MM.1S (cell line): ENCODE results near the gene RBBP8.

Experiments used
- DNase-seq: peaks from one replicate; pipeline ENCODE4 v3.0.0-alpha.2; 2015
- H2AFZ ChIP-seq: fragments of 300-600 bp; sonication (generic); 2 replicates; pipeline ENCODE4 v1.6.0; 2016; ENCODE audit warnings: antibody characterized with exemption, low read length
- H3F3A ChIP-seq: fragments of 300-600 bp; sonication (generic); 2 replicates; pipeline ENCODE4 v1.6.1; 2016; ENCODE audit warnings: mild to moderate bottlenecking, antibody characterized with exemption, low read length, moderate library complexity, mixed read lengths; ENCODE audit not compliant: insufficient read depth
- H3K27ac ChIP-seq: fragments of 300-600 bp; sonication (generic); 2 replicates; pipeline ENCODE4 v1.5.1; 2016; ENCODE audit warnings: mild to moderate bottlenecking, low read length
- H3K27me3 ChIP-seq: fragments of 300-600 bp; sonication (generic); replicated peaks from 2 replicates; pipeline ENCODE4 v1.6.0; 2016; ENCODE audit warnings: low read length; ENCODE audit not compliant: insufficient read depth
- H3K36me3 ChIP-seq: fragments of 300-600 bp; sonication (generic); replicated peaks from 2 replicates; pipeline ENCODE4 v1.6.1; 2016; ENCODE audit warnings: mild to moderate bottlenecking, low read length, mixed read lengths; ENCODE audit not compliant: insufficient read depth
- H3K4me1 ChIP-seq: fragments of 300-600 bp; sonication (generic); 2 replicates; pipeline ENCODE4 v1.6.1; 2016; ENCODE audit warnings: low read length, mixed read lengths
- H3K4me2 ChIP-seq: fragments of 300-600 bp; sonication (generic); 2 replicates; pipeline ENCODE4 v1.6.0; 2016; ENCODE audit warnings: low read depth, low read length
- H3K4me3 ChIP-seq: fragments of 300-600 bp; sonication (generic); 2 replicates; pipeline ENCODE4 v1.5.1; 2016; ENCODE audit warnings: low read length, mixed read lengths
- H3K79me2 ChIP-seq: fragments of 300-600 bp; sonication (generic); 2 replicates; pipeline ENCODE4 v1.6.1; 2016; ENCODE audit warnings: mixed run types, low read length, mixed read lengths
- H3K9ac ChIP-seq: fragments of 300-600 bp; sonication (generic); 2 replicates; pipeline ENCODE4 v1.6.1; 2016; ENCODE audit warnings: low read length, mixed read lengths
- H3K9me2 ChIP-seq: fragments of 300-600 bp; sonication (generic); replicated peaks from 2 replicates; pipeline ENCODE4 v1.6.1; 2016; ENCODE audit warnings: mild to moderate bottlenecking, low read length, mixed read lengths; ENCODE audit not compliant: insufficient read depth
- H3K9me3 ChIP-seq: fragments of 300-600 bp; sonication (generic); replicated peaks from 2 replicates; pipeline ENCODE4 v1.6.1; 2016; ENCODE audit warnings: mild to moderate bottlenecking, low read length, mixed read lengths; ENCODE audit not compliant: insufficient read depth
- H4K20me1 ChIP-seq: fragments of 300-600 bp; sonication (generic); 2 replicates; pipeline ENCODE4 v1.6.1; 2016; ENCODE audit warnings: mild to moderate bottlenecking, low read length, moderate library complexity, mixed read lengths; ENCODE audit not compliant: insufficient read depth
- EZH2 ChIP-seq: fragments of 300-600 bp; sonication (generic); optimal IDR thresholded peaks from 2 replicates; pipeline ENCODE3; 2017; ENCODE audit warnings: low read depth, mild to moderate bottlenecking, antibody characterized with exemption, low read length, mixed read lengths
- EZH2phosphoT487 ChIP-seq: fragments of 300-600 bp; sonication (generic); IDR thresholded peaks from 2 replicates; pipeline ENCODE4 v1.6.1; 2018; ENCODE audit warnings: antibody characterized with exemption, low read length
- TF ChIP-seq, protein P1 (sequence below): fragments of 300-600 bp; sonication (generic); IDR thresholded peaks from 2 replicates; pipeline ENCODE4 v1.5.1; 2016; ENCODE audit warnings: antibody characterized with exemption, low read length, mixed read lengths

The RBBP8 gene

GRCh38 chr18:22936515-22936914, 3.4 kb downstream of the RBBP8 start:
- H3K9me3 ChIP-seq: no peaks in the 10 kb centered on the region
- no peak overlapping the region for H2AFZ ChIP-seq
- no peaks in the 10 kb centered on the region for H3K27me3 ChIP-seq
- no peak overlapping the region for H3K27ac ChIP-seq
- H3F3A ChIP-seq: peaks cover 8% of the 10 kb centered on the region
- peaks cover 5% of the 10 kb centered on the region; the same call in 1 of the 2 replicates for H3K4me1 ChIP-seq
- TF ChIP-seq EZH2phosphoT487 (no peak), EZH2 (no peak)
- TF ChIP-seq, protein P1, sequence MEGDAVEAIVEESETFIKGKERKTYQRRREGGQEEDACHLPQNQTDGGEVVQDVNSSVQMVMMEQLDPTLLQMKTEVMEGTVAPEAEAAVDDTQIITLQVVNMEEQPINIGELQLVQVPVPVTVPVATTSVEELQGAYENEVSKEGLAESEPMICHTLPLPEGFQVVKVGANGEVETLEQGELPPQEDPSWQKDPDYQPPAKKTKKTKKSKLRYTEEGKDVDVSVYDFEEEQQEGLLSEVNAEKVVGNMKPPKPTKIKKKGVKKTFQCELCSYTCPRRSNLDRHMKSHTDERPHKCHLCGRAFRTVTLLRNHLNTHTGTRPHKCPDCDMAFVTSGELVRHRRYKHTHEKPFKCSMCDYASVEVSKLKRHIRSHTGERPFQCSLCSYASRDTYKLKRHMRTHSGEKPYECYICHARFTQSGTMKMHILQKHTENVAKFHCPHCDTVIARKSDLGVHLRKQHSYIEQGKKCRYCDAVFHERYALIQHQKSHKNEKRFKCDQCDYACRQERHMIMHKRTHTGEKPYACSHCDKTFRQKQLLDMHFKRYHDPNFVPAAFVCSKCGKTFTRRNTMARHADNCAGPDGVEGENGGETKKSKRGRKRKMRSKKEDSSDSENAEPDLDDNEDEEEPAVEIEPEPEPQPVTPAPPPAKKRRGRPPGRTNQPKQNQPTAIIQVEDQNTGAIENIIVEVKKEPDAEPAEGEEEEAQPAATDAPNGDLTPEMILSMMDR: no peak
- no peak overlapping the region for H3K4me2 ChIP-seq
- H3K9me2 ChIP-seq: no peaks in the 10 kb centered on the region
- peaks cover 5% of the 10 kb centered on the region; the same call in 1 of the 2 replicates for H3K36me3 ChIP-seq
- no peak for DNase-seq
- H3K79me2 ChIP-seq: peaks cover 57% of the 10 kb centered on the region
- H3K4me3 ChIP-seq: no peak overlapping the region
- no peak overlapping the region for H3K9ac ChIP-seq
- H4K20me1 ChIP-seq: no peaks in the 10 kb centered on the region

- Histone ChIP-seq H3K9me2 (no peaks in the 10 kb centered on the region), H3K79me2 (peaks cover 75% of the 10 kb centered on the region)
These were observed 6.5 kb downstream of the RBBP8 start for GRCh38 chr18:22939649-22940048.

GRCh38 chr18:22943847-22944246, 10.7 kb downstream of the RBBP8 start:
- Histone ChIP-seq H3K4me2 (no peak overlapping the region), H3K27me3 (no peaks in the 10 kb centered on the region), H3K36me3 (peaks cover 4% of the 10 kb centered on the region; the same call in 1 of the 2 replicates), H3F3A (no peaks in the 10 kb centered on the region), H3K79me2 (peaks cover 38% of the 10 kb centered on the region), H3K4me1 (no peaks in the 10 kb centered on the region), H3K27ac (no peak overlapping the region), H3K4me3 (no peak overlapping the region), H2AFZ (no peak overlapping the region), H3K9ac (no peak overlapping the region), H4K20me1 (no peaks in the 10 kb centered on the region), H3K9me3 (no peaks in the 10 kb centered on the region), H3K9me2 (no peaks in the 10 kb centered on the region)
- DNase-seq: no peak
- TF ChIP-seq, protein P1: no peak
- TF ChIP-seq EZH2phosphoT487 (no peak), EZH2 (no peak)

More at GRCh38 chr18:22939649-22940048, 6.5 kb downstream of the RBBP8 start:
- Histone ChIP-seq H3K27me3 (no peaks in the 10 kb centered on the region), H3K4me2 (no peak overlapping the region), H3K9me3 (no peaks in the 10 kb centered on the region), H3K4me3 (no peak overlapping the region), H2AFZ (no peak overlapping the region), H3K27ac (no peak overlapping the region), H3K36me3 (peaks cover 8% of the 10 kb centered on the region; the same call in 1 of the 2 replicates), H4K20me1 (no peaks in the 10 kb centered on the region), H3F3A (no peaks in the 10 kb centered on the region), H3K9ac (no peak overlapping the region), H3K4me1 (peaks cover 5% of the 10 kb centered on the region; the same call in 1 of the 2 replicates)
- TF ChIP-seq, protein P1: no peak
- TF ChIP-seq EZH2phosphoT487 (no peak), EZH2 (no peak)
- no peak for DNase-seq
